ENCODE data around the gene ADAMTSL4. TPM values are rescaled to one million over a fixed set of nuclear protein-coding genes. Genes with fewer than 3 reads are reported as not detected.

Gene ADAMTSL4
- total and polyA plus RNA-seq, 9 of the 15 experiments (the other 6 are each of a cell fraction or from before 2014, with no cell fraction given) = 12.7 to 212 (median 35.6) TPM

GRCh38 chr1:150572918-150573647, 23.9 kb downstream of the ADAMTSL4 start (continued):
- TF ChIP-seq TEAD1 (CRISPR knock-in tag; IDR thresholded peaks at IDR 0.05) = 0 out of 4 replicates have a peak, but pooled peaks of 1 of the 2 experiments have one; percentile 27
- TF ChIP-seq ZNF436 (CRISPR knock-in tag; IDR thresholded peaks at IDR 0.05) = no peak
- TF ChIP-seq HBP1 (CRISPR knock-in tag; IDR thresholded peaks at IDR 0.05) = peak; percentile 73; the same call in 1 of the 2 replicates
- TF ChIP-seq ZNF121 (CRISPR knock-in tag; conservative IDR thresholded peaks at IDR 0.05) = no peak
- peak; percentile 64; the same call in 1 of the 2 replicates for TF ChIP-seq LCOR (CRISPR knock-in tag; IDR thresholded peaks at IDR 0.05)
- TF ChIP-seq POLR2B (IDR thresholded peaks at IDR 0.05; ENCODE audit: low read depth, partially characterized antibody) = peak; percentile 47
- no peak for TF ChIP-seq NFE2L1 (tag; IDR thresholded peaks at IDR 0.05; ENCODE audit: borderline replicate concordance, low read depth)
- peak; percentile 72; the same call in 1 of the 2 replicates for TF ChIP-seq ZNF717 (CRISPR knock-in tag; IDR thresholded peaks at IDR 0.05)
- TF ChIP-seq POLR2AphosphoS5 (IDR thresholded peaks at IDR 0.05; ENCODE audit: control insufficient read depth, insufficient read depth, low read depth, low read length) = peak; percentile 88
- peak; percentile 32 for TF ChIP-seq NCOA4 (IDR thresholded peaks at IDR 0.05; ENCODE audit: partially characterized antibody)
- TF ChIP-seq POLR2H (tag; IDR thresholded peaks at IDR 0.05; ENCODE audit: low read depth) = peak; percentile 76
- TF ChIP-seq TAF1 (IDR thresholded peaks at IDR 0.05; ENCODE audit: control insufficient read depth, extremely low read depth, insufficient read depth, low read length, severe bottlenecking) = peak; percentile 19
- peak; percentile 85 for TF ChIP-seq ILF3 (IDR thresholded peaks at IDR 0.05; ENCODE audit: borderline replicate concordance)
- 0 out of 2 replicates have a peak, but pooled peaks have one; percentile 38 for TF ChIP-seq SP1 (CRISPR knock-in tag; IDR thresholded peaks at IDR 0.05)
- TF ChIP-seq WHSC1 (IDR thresholded peaks at IDR 0.05; ENCODE audit: low read length) = no peak
- TF ChIP-seq ATF4 (CRISPR knock-in tag; IDR thresholded peaks at IDR 0.05) = peak; percentile 32; the same call in 1 of the 2 replicates
- peak; percentile 33 for TF ChIP-seq SIRT6 (IDR thresholded peaks at IDR 0.05; ENCODE audit: low read depth, low read length)
- 0 out of 2 replicates have a peak, but pooled peaks have one; percentile 39 for TF ChIP-seq SMAD3 (CRISPR knock-in tag; conservative IDR thresholded peaks at IDR 0.05)
- TF ChIP-seq MEIS2 (IDR thresholded peaks at IDR 0.05; ENCODE audit: partially characterized antibody) = no peak
- TF ChIP-seq VEZF1 (CRISPR knock-in tag; IDR thresholded peaks at IDR 0.05) = 0 out of 2 replicates have a peak, but pooled peaks have one; percentile 5
- no peak for TF ChIP-seq ATF3 (IDR thresholded peaks at IDR 0.05)
- TF ChIP-seq ATF3 (CRISPR knock-in tag; conservative IDR thresholded peaks at IDR 0.05) = peak; percentile 58

Measured in K562 (cell line).